SJSA1 (cell line): ENCODE data around the gene ADK. TPM values are rescaled to one million over a fixed set of nuclear protein-coding genes. Genes with fewer than 3 reads are reported as not detected.
"Not testable (repeated sequence)": the region's sequence is repeated elsewhere in the genome, so short reads cannot be mapped to it uniquely, and the experiment has no call there.

Experiments
- DNase-seq, 2 experiments: peaks; one replicate each; pipeline ENCODE4 v3.0.0-alpha.2; 2015 to 2020; ENCODE audit warnings: low spot score in 2 of 2, low read depth in 1 of 2
- H3K27ac ChIP-seq: fragments of 250-450 bp; sonication (Bioruptor Pico); 2 replicates; pipeline ENCODE4 v1.5.1; 2020; ENCODE audit warnings: mild to moderate bottlenecking, moderate library complexity
- H3K27me3 ChIP-seq: fragments of 250-450 bp; sonication (Bioruptor Pico); replicated peaks from 2 replicates; pipeline ENCODE4 v1.5.1; 2020; ENCODE audit warnings: mild to moderate bottlenecking, moderate library complexity
- H3K36me3 ChIP-seq: fragments of 250-450 bp; sonication (Bioruptor Pico); 2 replicates; pipeline ENCODE4 v1.5.1; 2020; ENCODE audit warnings: mild to moderate bottlenecking
- H3K4me1 ChIP-seq: fragments of 250-450 bp; sonication (Bioruptor Pico); replicated peaks from 2 replicates; pipeline ENCODE4 v1.6.1; 2021; ENCODE audit warnings: mild to moderate bottlenecking
- H3K4me3 ChIP-seq: fragments of 250-450 bp; sonication (Bioruptor Pico); 2 replicates; pipeline ENCODE4 v1.5.1; 2020; ENCODE audit warnings: mild to moderate bottlenecking
- H3K9me3 ChIP-seq: fragments of 250-450 bp; sonication (Bioruptor Pico); replicated peaks from 2 replicates; pipeline ENCODE4 v1.5.1; 2020; ENCODE audit warnings: mild to moderate bottlenecking
- total RNA-seq: library from RNA; depleted of rRNA; stranded (reverse); fragments of >200 nt; shearing (Covaris generic); gene quantifications from 2 replicates; pipeline ENCODE4 v1.2.3, GENCODE V29; 2014

ADK gene
- total RNA-seq, 1 experiment from 2014 or later, result 63.0 TPM

DNA sequence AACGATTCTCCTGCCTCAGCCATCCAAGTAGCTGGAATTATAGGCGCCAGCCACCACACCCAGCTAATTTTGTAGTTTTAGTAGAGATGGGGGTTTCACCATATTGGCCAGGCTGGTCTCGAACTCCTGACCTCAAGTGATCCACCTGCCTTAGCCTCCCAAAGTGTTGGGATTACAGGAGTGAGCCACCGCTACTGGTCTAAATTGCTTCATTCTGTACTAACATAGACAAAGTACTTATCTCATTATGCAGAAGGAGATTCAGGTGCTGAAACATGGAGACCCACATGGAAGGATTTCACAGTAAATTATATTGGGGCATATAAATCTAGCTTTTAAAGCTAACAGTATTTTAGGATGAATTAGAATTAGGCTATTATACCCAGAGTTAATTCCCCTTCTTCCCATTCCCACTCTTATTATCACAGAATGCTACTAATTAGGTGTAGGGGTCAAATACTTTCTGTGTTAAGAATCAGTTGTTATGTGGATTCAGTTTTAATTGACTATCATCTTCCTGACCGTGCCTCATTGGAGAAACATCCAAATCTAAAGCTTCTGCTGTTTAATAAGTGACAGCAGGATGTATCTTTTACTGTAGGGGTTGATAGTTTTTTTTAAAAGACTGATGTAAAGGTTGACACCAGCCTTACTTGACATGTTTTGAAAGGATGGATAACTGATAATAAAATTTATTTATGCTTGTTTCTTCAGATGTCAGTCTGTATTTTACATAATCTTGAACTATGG lies 27.2 kb downstream of the ADK start:
- H3K36me3 ChIP-seq, result peaks cover 15% of the 10 kb centered on the region
- H3K4me1 ChIP-seq, result peaks cover 26% of the 10 kb centered on the region
- H3K9me3 ChIP-seq, result no peaks in the 10 kb centered on the region
- no peak overlapping the region for H3K4me3 ChIP-seq
- no peak for DNase-seq
- H3K27me3 ChIP-seq, result no peaks in the 10 kb centered on the region
- no peak overlapping the region for H3K27ac ChIP-seq

DNA sequence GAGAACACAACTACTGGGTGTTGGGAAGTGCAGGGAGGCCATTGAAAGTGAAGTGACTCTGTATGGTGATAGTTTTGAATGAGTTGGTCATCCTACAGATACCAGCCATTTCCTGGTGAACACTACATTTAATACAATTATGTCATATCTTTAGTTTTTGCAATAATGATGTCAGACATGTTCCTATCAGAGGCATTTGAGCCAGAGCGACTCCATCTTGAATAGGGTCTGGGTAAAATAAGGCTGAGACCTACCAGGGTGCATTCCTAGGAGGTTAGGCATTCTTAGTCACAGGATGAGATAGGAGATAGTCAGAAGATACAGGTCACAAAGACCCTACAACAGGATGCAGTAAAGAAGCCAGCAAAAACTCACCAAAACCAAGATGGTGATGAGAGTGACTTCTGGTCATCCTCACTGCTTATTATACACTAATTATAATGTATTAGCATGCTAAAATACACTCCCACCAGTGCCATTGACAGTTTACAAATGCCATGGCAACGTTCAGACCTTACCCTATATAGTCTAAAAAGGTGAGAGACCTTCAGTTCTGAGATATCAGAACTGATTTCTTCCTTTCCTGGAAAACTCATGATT lies 28.2 kb downstream of the ADK start:
- H3K27ac ChIP-seq, result peak overlapping the region; percentile 27
- no peak for DNase-seq
- peaks cover 26% of the 10 kb centered on the region for H3K4me1 ChIP-seq
- no peaks in the 10 kb centered on the region for H3K9me3 ChIP-seq
- no peaks in the 10 kb centered on the region for H3K27me3 ChIP-seq
- no peak overlapping the region for H3K4me3 ChIP-seq
- peaks cover 15% of the 10 kb centered on the region for H3K36me3 ChIP-seq

DNA sequence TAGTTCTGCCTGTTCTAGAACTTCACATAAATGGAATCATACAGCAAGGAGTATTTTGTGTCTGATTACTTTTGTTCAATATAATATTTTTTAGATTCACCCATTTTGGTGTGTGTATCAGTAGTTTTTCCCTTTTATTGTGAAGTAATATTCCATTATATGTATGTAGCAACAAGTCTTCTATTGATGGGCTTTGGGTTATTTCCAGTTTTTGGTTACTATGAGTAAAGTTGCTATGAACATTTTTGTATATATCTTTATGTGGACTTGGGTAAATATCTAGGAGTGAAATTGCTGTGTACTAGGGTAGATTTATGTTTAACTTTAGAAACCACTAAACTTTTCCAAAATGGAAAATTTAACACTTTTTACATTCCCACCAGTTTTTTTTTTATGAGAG lies 35.7 kb downstream of the ADK start:
- Histone ChIP-seq H3K27ac (no peak overlapping the region), H3K9me3 (no peaks in the 10 kb centered on the region)
- no peak for DNase-seq

DNA sequence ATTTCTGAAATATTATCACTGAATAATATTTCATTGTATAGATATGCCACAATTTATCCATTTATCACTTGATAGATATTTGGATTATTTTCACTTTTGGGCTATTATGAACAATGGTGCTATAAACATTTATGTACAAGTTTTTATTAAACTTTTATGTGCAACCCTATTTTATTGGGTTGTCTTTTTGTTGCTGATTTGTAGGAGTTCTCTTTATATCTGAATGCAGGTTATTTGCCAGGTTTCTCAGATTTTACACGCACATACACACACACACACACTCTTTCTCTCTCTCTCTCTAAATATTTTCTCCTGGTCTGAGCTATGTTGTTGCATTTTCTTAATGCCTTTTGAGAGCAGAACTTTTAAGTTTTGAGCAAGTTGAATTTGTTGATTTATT lies 36.2 kb downstream of the ADK start:
- Histone ChIP-seq H3K4me1 (peaks cover 38% of the 10 kb centered on the region), H3K27ac (no peak overlapping the region), H3K27me3 (no peaks in the 10 kb centered on the region), H3K4me3 (no peak overlapping the region), H3K9me3 (no peaks in the 10 kb centered on the region), H3K36me3 (no peaks in the 10 kb centered on the region; the same call in 1 of the 2 replicates)
- DNase-seq, result no peak

More for the DNA sequence above, 35.7 kb downstream of the ADK start:
- Histone ChIP-seq H3K4me1 (peaks cover 32% of the 10 kb centered on the region), H3K27me3 (no peaks in the 10 kb centered on the region), H3K36me3 (no peaks in the 10 kb centered on the region; the same call in 1 of the 2 replicates), H3K4me3 (no peak overlapping the region)

DNA sequence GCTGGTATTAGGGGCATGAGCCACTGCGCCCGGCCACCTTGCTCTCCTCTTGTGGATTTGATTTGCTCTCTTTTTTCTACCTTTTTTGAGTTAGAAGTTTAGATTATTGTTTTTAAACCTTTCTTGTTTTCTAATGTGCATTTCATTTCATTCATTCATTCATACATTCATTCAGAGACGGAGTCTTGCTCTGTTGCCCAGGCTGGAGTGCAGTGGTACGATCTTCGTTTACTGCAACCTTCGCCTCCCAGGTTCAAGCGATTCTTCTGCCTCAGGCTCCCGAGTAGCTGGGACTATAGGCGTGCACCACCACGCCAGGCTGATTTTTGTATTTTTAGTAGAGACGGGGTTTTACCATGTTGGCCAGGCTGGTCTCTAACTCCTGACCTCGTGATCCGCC lies 37.6 kb downstream of the ADK start:
- H3K27ac ChIP-seq, DNase-seq, H3K4me3 ChIP-seq, H3K9me3 ChIP-seq, H3K27me3 ChIP-seq, H3K36me3 ChIP-seq: not testable (repeated sequence)
- H3K4me1 ChIP-seq, result peaks cover 43% of the 10 kb centered on the region

DNA sequence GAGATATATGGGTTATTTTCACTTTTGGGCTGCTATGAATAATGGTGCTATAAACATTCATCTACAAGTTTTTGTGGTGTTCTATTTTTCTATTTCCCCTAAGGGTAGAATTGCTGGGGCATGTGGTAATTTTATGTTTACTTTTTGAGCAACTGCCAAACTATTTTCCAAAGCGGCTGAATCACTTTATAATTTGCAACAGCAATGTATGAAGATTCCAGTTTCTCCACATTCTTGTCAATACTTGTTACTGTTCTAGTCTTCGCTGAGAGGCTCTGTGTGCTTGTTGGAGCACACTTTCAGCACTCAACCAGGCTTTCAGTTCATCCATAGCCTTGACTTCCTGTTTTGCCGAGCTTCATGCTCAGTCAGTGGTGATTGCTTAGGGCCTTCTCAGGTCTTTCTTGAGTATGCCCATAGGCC lies 39.0 kb downstream of the ADK start:
- Histone ChIP-seq H3K27me3 (no peaks in the 10 kb centered on the region), H3K27ac (peak overlapping the region; percentile 90), H3K4me3 (peak overlapping the region; percentile 6; the same call in 1 of the 2 replicates), H3K9me3 (no peaks in the 10 kb centered on the region), H3K36me3 (no peaks in the 10 kb centered on the region), H3K4me1 (peaks cover 46% of the 10 kb centered on the region)
- peak; percentile 63 to 82 for DNase-seq

DNA sequence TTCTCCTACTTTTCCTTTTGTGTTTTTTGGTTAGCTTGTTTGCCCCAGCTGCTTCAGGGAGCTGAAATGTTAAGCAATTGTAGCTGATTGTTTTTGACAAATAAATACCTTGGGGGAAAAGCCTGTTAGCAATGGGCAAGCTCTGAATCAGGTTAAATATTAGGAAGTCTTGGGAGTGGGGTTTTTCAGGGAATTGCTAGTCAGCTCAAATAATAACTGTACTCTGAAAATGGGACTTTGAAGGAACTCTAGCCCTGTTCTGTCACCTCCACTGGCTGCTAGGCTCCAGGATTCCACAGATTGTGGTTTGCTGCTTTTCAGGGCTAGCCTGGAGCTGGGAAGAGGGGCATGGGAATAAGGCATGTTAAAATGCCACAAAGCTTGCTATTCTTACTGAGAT lies 39.5 kb downstream of the ADK start:
- peaks cover 46% of the 10 kb centered on the region for H3K4me1 ChIP-seq
- H3K9me3 ChIP-seq, result no peaks in the 10 kb centered on the region
- DNase-seq, result no peak
- H3K36me3 ChIP-seq, result no peaks in the 10 kb centered on the region
- H3K4me3 ChIP-seq, result peak overlapping the region; percentile 6; the same call in 1 of the 2 replicates
- peak overlapping the region; percentile 90 for H3K27ac ChIP-seq
- H3K27me3 ChIP-seq, result no peaks in the 10 kb centered on the region

DNA sequence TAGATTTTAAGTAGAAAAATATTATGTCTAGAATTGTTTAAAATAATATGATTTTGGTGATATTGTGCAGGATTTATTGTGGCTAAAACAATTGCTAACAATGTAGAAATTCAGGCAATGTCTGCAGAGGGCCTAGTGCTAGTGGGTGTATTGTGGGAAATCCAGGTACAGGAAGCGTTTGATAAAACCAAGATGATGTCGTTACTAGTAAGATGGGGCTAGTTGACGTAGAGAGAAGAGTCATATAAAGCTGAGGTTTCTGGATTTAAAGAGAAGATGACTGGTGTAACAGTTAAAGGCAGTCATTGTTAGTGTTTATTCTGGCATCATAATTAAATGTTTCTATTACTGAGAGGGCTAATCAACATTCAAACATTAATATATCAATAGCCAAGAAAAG lies 43.5 kb downstream of the ADK start:
- Histone ChIP-seq H3K27ac (no peak overlapping the region), H3K4me3 (no peak overlapping the region), H3K36me3 (no peaks in the 10 kb centered on the region), H3K27me3 (no peaks in the 10 kb centered on the region), H3K9me3 (no peaks in the 10 kb centered on the region), H3K4me1 (peaks cover 33% of the 10 kb centered on the region)
- no peak for DNase-seq

DNA sequence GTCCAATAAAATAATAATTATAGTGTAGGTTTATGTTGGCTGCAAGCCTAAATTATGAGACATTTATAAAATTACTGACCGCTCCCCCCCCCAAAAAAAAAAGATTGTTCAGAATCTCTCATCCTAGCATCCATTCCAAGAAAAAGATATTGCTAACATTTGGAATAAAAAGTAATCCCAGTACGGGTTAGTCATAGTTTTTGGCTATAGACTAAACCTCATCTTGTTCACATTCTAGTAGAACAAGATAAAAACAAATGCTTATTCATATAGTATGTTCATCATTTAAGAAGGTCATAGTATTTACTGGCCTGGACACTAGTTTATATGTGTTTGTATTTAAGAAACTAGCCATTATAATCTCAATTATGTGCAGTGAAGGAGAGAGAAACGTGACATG lies 44.0 kb downstream of the ADK start:
- Histone ChIP-seq H3K27ac (no peak overlapping the region), H3K4me1 (peaks cover 30% of the 10 kb centered on the region), H3K4me3 (no peak overlapping the region), H3K27me3 (no peaks in the 10 kb centered on the region), H3K9me3 (no peaks in the 10 kb centered on the region), H3K36me3 (no peaks in the 10 kb centered on the region)
- no peak for DNase-seq

DNA sequence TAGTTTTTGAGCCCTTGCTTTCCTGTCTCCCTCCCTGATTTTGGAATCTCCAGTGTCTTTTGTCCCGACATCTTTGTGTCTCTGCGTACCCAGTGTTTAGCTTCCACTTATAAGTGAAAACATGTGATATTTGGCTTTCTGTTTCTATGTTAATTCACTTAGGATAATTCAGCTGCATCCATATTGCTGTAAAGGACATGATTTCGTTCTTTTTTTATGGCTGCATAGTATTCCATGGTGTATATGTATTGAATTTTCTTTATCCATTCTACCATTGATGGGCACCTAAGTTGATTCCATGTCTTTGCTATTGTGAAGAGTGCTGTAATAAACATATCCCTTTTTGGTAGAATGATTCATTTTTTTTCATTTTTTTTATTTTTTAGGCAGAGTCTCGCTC lies 48.3 kb downstream of the ADK start:
- no peak for DNase-seq
- no peaks in the 10 kb centered on the region for H3K9me3 ChIP-seq
- H3K27ac ChIP-seq, result no peak overlapping the region
- H3K36me3 ChIP-seq, result peaks cover 2% of the 10 kb centered on the region; the same call in 1 of the 2 replicates
- H3K4me3 ChIP-seq, result no peak overlapping the region
- H3K27me3 ChIP-seq, result no peaks in the 10 kb centered on the region
- no peaks in the 10 kb centered on the region for H3K4me1 ChIP-seq

DNA sequence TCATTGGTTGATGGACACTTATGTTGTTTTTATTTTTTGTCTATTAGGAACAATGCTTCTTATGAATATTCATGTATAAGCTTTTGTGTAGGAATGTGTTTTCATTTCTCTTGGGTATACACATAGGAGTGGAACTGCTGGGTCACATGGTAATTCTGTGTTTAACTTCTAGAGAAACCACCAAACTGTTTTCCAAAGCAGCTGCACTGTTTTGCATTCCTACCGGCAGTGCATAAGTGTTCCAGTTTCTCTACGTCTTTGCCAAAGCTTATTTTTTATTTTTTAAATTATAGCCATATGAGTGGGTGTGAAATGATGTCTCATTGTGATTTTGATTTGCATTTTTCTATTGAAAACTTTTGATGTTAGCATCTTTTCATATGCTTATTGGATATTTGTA lies 51.3 kb downstream of the ADK start:
- Histone ChIP-seq H3K36me3 (peaks cover 9% of the 10 kb centered on the region; the same call in 1 of the 2 replicates), H3K27me3 (no peaks in the 10 kb centered on the region), H3K4me3 (no peak overlapping the region), H3K9me3 (no peaks in the 10 kb centered on the region), H3K27ac (no peak overlapping the region), H3K4me1 (no peaks in the 10 kb centered on the region)
- no peak for DNase-seq

DNA sequence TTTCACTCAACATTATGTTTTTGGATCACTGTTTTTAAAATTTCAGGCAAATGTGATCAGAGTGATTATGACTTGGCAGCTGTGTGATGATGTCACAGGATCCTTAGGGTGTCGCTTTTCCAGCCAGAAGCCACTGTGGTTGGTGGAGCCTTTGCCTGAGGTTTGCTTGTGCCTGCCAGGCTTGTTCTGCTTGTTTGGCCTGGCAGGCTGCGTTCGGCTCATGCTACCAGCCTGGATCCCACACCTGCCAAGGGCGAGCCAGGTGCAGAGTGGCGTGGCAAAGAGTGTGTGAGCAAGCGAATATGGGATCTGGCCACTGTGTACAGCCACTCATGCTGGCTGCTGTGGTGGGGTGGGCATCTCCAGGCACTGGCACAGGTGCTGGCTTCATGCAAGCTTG lies 55.7 kb downstream of the ADK start:
- no peak for DNase-seq
- Histone ChIP-seq H3K4me3 (no peak overlapping the region), H3K4me1 (no peaks in the 10 kb centered on the region), H3K27ac (no peak overlapping the region), H3K36me3 (peaks cover 8% of the 10 kb centered on the region; the same call in 1 of the 2 replicates), H3K9me3 (no peaks in the 10 kb centered on the region), H3K27me3 (no peaks in the 10 kb centered on the region)

DNA sequence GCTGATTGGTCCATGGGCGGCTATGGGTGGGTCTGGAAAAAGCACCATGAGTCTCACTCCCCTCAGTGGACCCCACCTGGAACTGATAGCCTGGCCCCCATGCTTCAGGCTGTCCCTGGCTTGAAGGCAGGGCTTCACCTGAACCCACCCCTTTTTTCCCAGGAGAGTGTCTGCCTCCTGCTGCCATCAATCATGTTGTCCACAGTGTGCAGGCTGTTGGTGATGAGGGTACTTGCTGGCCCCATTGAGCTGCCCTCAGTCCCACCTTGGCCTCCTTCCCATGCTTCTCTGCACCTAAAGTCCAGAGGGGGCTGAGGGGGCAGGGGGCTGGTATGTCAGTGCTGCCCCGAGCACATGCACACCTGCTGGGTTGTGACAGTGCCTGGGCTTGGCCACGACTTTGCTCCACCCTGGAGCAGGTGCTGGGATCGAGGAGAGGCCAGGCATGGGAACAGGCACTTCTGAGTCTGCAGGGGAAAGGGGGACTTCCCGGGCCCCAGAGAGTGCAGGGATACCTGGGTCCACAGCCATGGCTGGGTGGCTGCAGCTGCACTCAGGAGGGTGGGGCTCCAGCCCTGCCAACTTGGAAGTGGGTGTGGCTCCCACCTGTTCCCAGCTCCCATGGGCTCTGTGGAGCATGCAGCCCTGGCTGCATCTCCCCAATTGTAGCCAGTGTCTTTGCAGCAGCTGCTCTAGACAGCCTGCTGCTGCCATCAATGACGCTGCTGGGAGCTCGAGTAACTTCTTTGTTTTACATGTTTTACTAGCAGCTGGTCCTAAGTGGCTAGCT lies 56.9 kb downstream of the ADK start:
- Histone ChIP-seq H3K9me3 (no peaks in the 10 kb centered on the region), H3K4me3 (no peak overlapping the region), H3K36me3 (peaks cover 8% of the 10 kb centered on the region; the same call in 1 of the 2 replicates), H3K4me1 (no peaks in the 10 kb centered on the region), H3K27me3 (no peaks in the 10 kb centered on the region), H3K27ac (no peak overlapping the region)
- DNase-seq, result no peak

DNA sequence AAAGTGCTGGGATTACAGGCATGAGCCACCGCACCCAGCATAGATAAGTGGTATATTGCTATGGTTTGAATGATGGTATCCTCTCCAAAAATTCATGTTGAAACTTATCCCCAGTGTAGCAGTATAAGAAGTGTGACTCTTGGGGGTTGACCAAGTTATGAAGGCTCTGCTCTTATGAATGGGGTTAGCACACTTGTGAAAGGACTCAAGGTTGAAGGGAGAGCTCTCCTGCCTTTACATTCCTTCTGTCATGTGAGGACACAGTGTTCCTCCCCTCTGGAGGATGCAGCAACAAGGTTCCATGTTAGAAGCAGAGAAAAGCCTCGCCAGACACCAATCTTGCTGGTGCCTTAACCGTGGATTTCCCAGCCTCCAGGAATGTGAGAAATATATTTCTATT lies 58.0 kb downstream of the ADK start:
- Histone ChIP-seq H3K36me3 (peaks cover 8% of the 10 kb centered on the region; the same call in 1 of the 2 replicates), H3K27me3 (no peaks in the 10 kb centered on the region), H3K27ac (no peak overlapping the region), H3K4me1 (no peaks in the 10 kb centered on the region), H3K4me3 (no peak overlapping the region), H3K9me3 (no peaks in the 10 kb centered on the region)
- DNase-seq, result no peak
